ENCODE results near the gene KCNJ10.

KCNJ10 gene

GRCh38 chr1:160094806-160095205, 24.8 kb upstream of the KCNJ10 start:
- DNase-seq (ENCODE audit: low read depth), result no peak
- TF ChIP-seq, protein P1, sequence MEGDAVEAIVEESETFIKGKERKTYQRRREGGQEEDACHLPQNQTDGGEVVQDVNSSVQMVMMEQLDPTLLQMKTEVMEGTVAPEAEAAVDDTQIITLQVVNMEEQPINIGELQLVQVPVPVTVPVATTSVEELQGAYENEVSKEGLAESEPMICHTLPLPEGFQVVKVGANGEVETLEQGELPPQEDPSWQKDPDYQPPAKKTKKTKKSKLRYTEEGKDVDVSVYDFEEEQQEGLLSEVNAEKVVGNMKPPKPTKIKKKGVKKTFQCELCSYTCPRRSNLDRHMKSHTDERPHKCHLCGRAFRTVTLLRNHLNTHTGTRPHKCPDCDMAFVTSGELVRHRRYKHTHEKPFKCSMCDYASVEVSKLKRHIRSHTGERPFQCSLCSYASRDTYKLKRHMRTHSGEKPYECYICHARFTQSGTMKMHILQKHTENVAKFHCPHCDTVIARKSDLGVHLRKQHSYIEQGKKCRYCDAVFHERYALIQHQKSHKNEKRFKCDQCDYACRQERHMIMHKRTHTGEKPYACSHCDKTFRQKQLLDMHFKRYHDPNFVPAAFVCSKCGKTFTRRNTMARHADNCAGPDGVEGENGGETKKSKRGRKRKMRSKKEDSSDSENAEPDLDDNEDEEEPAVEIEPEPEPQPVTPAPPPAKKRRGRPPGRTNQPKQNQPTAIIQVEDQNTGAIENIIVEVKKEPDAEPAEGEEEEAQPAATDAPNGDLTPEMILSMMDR (IDR thresholded peaks at IDR 0.05; ENCODE audit: control insufficient read depth, extremely low read depth, insufficient read depth), result no peak
- H3K4me3 ChIP-seq (ENCODE audit: low read depth, low read length), result no peak overlapping the region

GRCh38 chr1:160094291-160094625, 24.3 kb upstream of the KCNJ10 start:
- TF ChIP-seq, protein P1 (IDR thresholded peaks at IDR 0.05; ENCODE audit: control insufficient read depth, extremely low read depth, insufficient read depth), result no peak
- no peak overlapping the region for H3K4me3 ChIP-seq (ENCODE audit: low read depth, low read length)
- no peak for DNase-seq (ENCODE audit: low read depth)

- TF ChIP-seq, protein P1 (IDR thresholded peaks at IDR 0.05; ENCODE audit: control insufficient read depth, extremely low read depth, insufficient read depth), result no peak
- no peak overlapping the region for H3K4me3 ChIP-seq (ENCODE audit: low read depth, low read length)
- DNase-seq (ENCODE audit: low read depth), result no peak
Observed at GRCh38 chr1:160093624-160094290, 23.8 kb upstream of the KCNJ10 start.

DNA sequence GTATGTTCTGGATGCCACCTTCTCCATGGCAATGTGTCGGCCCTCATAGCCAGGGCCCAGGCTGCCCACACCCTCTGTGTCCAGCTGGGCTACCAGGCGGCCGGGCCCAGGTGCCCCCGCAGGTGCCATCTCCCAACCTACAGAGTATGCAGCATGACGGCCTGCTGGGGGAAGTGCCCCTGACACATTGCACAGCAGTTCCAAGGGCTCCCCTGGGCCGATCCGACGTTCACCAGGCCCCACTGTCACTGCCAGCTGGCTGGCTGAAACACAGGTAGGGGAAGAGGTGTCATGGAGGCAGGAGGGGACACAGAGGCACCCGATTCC, 23.1 kb upstream of the KCNJ10 start:
- TF ChIP-seq, protein P1 (IDR thresholded peaks at IDR 0.05; ENCODE audit: control insufficient read depth, extremely low read depth, insufficient read depth), result no peak
- no peak for DNase-seq (ENCODE audit: low read depth)
- no peak overlapping the region for H3K4me3 ChIP-seq (ENCODE audit: low read depth, low read length)

DNA sequence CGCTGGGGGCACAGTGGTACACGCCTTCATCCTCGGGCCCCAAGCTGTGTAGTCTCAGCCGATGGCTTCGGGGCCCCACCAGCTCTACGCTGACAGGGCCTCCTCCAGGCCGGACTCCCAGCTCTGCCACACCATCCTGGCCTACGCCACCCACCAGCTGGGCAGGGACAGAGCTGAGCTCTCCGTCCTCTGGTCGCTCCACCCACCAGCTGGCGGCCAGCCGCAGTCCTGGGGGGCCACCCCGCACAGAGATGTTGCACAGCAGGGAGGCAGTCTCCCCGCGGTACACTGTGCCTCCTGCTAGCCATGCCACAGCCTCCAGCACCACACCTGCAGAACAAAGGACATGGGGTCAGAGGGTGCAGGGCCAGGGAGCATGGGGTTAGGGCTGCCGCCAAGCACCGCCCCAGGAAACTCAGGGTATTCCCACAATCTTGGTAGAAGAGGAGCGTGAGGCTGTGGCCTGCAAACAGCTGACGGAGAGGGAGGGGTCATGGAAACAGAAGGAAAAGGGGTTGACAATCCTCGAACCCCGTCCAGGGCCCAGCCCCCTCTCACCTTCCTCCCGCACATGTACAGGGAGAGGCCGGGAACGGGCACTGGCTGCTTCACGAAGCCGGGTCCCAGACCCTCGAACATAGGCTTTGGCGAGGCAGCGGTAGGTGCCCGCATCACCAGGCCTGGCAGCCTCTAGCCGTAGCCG, 22.6 kb upstream of the KCNJ10 start:
- TF ChIP-seq, protein P1 (IDR thresholded peaks at IDR 0.05; ENCODE audit: control insufficient read depth, extremely low read depth, insufficient read depth), result no peak
- DNase-seq (ENCODE audit: low read depth), result no peak
- H3K4me3 ChIP-seq (ENCODE audit: low read depth, low read length), result no peak overlapping the region

GRCh38 chr1:160091666-160092223, 21.8 kb upstream of the KCNJ10 start:
- no peak overlapping the region for H3K4me3 ChIP-seq (ENCODE audit: low read depth, low read length)
- DNase-seq (ENCODE audit: low read depth), result no peak
- TF ChIP-seq, protein P1 (IDR thresholded peaks at IDR 0.05; ENCODE audit: control insufficient read depth, extremely low read depth, insufficient read depth), result no peak

All from LNCaP clone FGC (cell line).